ENCODE data around the gene MTR.
A peak's percentile ranks its signal among the peaks of the same experiment; 100 is the strongest.

The MTR gene

DNA sequence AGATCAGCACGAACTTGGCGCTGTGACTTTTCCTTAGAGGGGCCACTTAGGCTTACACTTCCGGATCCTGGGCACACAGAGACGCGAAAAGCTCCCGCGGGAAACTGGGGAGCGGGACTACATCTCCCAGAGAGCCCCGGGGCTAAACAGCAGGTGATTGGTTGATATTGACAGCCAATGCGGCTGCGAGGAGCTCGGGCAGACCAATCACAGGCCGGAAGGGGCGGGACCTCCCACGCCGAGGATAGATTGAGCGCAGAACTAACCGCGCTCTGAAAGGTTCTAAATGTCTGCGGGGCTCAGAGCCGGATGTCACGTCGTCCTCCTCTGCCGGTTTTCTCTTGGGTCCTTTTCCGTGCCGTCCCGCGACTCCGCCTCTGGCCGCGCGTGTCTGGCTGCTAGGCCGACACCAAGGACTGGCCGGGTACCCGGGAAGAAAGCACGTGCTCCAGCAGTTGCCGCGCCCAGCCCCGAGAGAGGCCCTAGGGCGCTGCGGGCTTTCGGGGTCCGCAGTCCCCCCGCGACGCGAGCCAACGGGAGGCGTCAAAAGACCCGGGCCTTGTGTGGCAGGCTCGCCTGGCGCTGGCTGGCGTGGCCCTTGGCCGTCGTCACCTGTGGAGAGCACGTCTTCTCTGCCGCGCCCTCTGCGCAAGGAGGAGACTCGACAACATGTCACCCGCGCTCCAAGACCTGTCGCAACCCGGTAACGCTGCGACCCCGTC is at the start of gene MTR:
Gene MTR, plus strand, starts transcription at position 258 of the 722 bp plus-strand sequence. Its CDS starts 412 bp downstream, at position 670.
- FAIRE-seq (peak; percentile 44), DNase-seq (ENCODE audit: insufficient read length, low spot score) (peak; percentile 87)
- TF ChIP-seq, protein P1, sequence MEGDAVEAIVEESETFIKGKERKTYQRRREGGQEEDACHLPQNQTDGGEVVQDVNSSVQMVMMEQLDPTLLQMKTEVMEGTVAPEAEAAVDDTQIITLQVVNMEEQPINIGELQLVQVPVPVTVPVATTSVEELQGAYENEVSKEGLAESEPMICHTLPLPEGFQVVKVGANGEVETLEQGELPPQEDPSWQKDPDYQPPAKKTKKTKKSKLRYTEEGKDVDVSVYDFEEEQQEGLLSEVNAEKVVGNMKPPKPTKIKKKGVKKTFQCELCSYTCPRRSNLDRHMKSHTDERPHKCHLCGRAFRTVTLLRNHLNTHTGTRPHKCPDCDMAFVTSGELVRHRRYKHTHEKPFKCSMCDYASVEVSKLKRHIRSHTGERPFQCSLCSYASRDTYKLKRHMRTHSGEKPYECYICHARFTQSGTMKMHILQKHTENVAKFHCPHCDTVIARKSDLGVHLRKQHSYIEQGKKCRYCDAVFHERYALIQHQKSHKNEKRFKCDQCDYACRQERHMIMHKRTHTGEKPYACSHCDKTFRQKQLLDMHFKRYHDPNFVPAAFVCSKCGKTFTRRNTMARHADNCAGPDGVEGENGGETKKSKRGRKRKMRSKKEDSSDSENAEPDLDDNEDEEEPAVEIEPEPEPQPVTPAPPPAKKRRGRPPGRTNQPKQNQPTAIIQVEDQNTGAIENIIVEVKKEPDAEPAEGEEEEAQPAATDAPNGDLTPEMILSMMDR (IDR thresholded peaks at IDR 0.05; ENCODE audit: insufficient read depth, missing control alignments): no peak

DNA sequence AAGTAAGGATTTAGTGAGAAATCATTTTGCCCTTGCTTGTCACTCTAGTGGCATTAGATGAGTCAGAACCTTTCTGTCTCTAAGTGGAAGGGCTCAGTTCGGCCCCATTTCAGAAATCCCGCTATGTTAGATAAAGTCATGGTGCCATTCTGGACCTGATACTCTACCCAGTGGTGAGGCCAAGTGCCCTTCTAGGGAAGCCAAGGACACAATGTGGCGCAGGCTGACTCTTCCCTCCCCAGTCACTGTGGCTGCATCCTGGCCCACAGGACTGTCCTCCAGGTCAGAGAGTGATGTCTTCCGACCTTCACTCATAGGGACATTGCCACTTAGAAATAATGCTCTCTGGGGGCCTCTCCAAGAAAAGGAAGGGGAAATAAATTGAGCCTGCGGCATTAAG is 48.3 kb upstream of the MTR start:
- TF ChIP-seq, protein P1 (IDR thresholded peaks at IDR 0.05; ENCODE audit: insufficient read depth, missing control alignments): no peak
- DNase-seq (ENCODE audit: insufficient read length, low spot score) (no peak), FAIRE-seq (no peak)

DNA sequence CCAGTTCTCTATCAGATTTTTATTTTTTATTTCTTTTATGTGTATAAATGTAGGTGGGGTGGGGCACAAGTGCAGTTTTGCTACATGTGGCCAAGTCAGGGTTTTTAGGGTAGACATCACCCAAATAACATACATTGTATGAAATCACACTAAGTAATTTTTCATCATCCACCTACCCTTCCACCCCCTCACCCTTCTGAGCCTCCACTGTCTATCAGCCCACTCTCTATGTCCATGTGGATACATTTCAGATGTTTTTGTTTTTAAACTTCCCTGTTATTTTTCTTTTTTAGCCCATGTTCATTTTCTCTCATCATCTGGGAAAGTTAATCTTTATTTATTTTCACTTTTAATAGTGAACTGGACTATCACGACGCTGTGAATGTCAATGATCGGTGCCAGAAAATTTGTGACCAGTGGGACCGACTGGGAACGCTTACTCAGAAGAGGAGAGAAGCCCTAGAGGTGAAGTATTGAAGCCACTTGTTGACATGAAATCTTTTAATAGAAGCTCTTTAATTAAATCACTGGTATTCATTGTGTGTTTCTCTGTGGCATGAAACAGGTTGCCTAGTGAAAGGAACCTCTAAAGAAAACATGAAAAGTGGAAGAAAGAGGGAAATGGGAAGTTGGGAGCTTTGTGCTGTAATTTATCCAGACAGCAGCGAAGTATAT is 47.6 kb upstream of the MTR start:
- TF ChIP-seq, protein P1 (IDR thresholded peaks at IDR 0.05; ENCODE audit: insufficient read depth, missing control alignments): no peak
- FAIRE-seq: no peak
- DNase-seq (ENCODE audit: insufficient read length, low spot score): no peak

DNA sequence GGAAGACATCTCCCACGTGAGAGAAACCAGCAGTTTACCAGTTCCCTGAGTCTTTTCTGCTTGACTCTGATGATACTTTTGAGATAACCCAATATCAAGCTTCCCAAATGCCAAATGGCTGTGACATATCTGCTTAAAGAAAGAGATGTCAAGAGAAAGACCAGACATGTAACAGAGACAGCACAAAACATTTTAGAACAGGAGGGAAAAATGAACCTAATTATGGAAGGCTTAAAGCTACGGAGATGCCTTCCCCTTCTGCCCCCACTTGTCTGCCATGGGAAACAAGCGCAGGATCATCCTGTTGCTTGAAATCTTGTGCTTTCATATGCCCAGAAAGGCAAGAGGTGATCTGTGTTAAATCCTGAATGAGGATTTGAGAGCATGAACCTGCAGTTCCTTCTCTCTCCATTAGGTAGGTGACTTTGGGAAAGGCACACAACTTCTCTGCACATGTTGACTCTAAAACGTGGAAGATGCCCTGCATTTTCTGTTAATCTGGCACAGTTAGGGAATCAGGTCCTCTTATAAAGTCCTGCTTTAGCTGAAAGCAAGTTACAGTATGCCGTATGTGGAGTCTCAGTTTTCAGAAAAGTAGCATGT is 46.7 kb upstream of the MTR start:
- TF ChIP-seq, protein P1 (IDR thresholded peaks at IDR 0.05; ENCODE audit: insufficient read depth, missing control alignments): no peak
- no peak for DNase-seq (ENCODE audit: insufficient read length, low spot score)
- FAIRE-seq: peak; percentile 72

DNA sequence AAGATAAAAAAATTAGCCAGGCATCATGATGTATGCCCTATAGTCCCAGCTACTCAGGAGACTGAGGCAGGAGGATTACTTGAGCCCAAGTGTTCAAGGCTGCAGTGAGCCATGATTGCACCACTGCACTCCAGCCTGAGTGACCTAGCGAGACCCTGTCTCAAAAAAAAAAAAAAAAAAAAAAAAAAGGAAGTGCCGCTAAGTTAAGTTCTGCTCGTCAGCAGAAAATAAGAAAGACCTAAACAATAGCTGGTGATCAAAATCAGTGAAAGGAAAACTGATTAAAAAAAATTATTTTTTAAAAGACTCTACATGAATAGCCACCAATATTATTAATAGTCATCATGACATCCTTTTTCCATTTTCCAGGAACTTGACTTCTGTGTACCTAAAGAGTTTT is 44.2 kb upstream of the MTR start:
- TF ChIP-seq, protein P1 (IDR thresholded peaks at IDR 0.05; ENCODE audit: insufficient read depth, missing control alignments): no peak
- DNase-seq (ENCODE audit: insufficient read length, low spot score): no peak
- no peak for FAIRE-seq

DNA sequence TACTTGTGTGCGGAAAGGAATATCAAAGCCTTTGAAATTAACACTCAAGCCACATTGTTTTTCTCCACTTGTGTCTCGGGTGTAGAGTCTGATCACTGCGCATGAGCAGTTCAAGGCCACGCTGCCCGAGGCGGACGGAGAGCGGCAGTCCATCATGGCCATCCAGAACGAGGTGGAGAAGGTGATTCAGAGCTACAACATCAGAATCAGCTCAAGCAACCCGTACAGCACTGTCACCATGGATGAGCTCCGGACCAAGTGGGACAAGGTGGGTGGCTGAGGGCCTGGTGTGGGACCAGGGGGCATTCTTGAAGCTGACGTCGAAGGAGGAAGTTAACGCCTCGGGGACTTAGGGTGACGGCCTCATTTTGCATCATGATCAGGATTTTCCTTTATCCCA is 43.7 kb upstream of the MTR start:
- FAIRE-seq (no peak), DNase-seq (ENCODE audit: insufficient read length, low spot score) (no peak)

More for the DNA sequence above, 43.7 kb upstream of the MTR start:
- TF ChIP-seq, protein P1 (IDR thresholded peaks at IDR 0.05; ENCODE audit: insufficient read depth, missing control alignments): no peak

Measured in D721Med (cell line).